UCSD-AML1 (cell line): ENCODE data around the gene AREL1.
A peak's percentile ranks its signal among the peaks of the same experiment; 100 is the strongest.

Source experiments
- DNase-seq: peaks from one replicate; lab custom pipeline; 2025; ENCODE audit not compliant: unreplicated experiment; lab: John Stamatoyannopoulos, UW

Gene AREL1

GRCh38 chr14:74702293-74702692, 10.6 kb downstream of the AREL1 start:
- DNase-seq = no peak

- DNase-seq = no peak
These were observed 14.4 kb downstream of the AREL1 start for GRCh38 chr14:74698465-74698864.

DNA sequence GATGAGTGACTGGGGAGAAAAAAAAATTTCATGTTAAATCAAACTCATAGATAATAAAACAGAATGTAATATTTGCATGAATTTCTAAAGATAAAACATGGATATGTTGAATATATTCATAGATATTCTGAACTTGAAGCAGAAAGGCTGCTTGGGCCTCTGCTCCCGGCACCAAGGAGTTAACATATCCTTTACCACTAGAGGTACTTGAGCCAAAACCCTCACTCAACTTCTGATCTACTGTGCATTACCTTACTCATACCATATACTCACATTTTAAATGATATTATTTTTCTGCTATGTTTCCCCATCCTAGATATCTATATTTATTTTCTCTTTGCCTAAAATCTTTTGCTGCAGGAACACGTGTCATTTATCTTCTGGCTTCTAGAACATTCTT, 14.9 kb downstream of the AREL1 start:
- DNase-seq = no peak

DNA sequence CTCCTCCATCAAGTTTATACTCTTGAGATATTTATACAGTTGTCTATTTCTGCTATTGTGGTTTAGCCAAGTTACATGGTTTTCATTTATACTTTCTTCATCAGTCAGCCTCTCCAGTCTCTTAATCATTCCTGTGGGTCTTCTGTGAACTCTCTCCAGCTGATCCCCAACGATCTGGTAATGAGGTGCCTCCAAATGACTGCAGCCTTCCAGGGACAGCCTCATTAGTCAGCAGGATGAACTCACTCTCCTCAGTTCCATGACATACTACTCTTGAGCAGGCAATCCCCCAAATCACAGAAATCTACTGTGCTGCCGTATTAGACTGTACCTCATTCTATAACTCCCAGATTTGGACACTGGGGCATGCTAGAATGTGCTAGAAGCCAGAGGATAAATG, 15.3 kb downstream of the AREL1 start:
- no peak for DNase-seq

GRCh38 chr14:74697011-74697410, 15.9 kb downstream of the AREL1 start:
- no peak for DNase-seq

- DNase-seq = no peak
These were observed 17.5 kb downstream of the AREL1 start for GRCh38 chr14:74695406-74695805.

GRCh38 chr14:74693191-74693590, 19.7 kb downstream of the AREL1 start:
- no peak for DNase-seq

DNA sequence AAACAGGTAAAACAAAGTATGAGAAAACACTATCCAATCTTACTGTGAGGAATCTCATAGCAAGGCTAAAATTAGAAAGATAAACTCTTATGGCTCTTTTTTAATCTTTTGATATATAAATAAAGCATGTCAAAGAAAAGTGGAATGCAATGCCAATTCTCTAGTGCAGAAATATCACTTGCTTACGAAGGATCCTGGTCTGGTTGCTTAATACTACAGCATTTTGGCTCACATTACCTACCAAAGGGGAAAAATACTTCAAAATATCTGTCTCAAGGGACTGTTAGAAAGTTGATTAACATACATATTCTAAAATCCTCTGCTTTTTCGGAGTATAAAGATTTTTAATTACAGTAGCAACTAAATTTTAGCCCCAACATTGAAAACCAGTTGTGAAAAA, 21.4 kb downstream of the AREL1 start:
- no peak for DNase-seq

DNA sequence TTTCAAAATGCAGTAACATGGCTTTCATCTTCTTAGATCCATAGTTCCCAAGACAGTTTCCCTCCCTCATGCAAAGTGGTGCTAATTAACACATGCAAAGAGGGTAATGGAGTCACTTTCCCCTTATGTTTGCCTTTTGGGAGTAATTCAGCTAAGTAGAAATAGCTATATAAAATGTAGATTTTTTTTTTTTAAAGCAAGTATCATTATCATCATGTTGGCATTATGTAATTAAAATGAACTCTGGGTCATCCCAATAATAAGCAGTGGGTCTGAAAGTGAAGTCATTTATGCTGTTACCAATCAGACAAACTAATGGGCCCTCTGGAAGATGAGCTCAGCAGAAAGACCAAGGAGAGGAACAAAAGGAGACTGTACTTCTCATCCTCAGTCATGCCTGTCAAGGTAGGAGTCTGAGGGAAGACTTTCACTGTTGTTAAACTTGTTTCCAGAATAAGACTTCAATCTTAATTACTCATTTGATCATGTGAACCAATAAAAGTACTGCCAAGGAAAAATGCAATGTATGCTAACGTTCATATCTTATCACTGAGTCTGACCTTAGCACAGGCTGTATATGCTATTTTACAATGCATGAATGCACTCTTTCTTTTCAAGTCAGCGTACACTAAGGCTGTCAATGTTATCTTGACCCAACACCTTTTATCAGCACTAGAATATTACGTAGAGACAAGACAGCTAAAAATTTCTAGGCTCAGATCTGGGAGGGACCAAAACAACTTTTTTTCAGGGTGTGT, 26.8 kb downstream of the AREL1 start:
- DNase-seq = no peak

DNA sequence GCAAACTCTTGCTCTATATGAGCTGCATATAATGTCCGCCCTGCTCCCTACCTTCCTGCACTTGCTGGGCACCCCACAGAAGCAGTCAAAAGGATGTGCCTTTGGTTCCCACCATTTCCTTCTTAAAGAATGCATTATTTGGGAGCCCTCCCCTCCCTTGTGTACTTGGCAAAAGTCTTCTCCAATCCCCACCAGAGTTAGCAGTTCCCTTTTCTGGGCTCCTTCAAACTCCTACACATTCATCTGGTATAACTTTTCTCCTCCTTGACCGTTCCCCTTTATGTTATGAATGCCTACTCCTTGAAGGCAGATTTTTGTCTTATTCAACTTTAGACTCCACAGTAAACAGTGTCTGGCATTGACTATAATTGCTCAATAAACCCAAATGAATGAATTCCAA, 27.8 kb downstream of the AREL1 start:
- DNase-seq = no peak

GRCh38 chr14:74684434-74684833, 28.4 kb downstream of the AREL1 start:
- peak; percentile 14 for DNase-seq

GRCh38 chr14:74683406-74683805, 29.5 kb downstream of the AREL1 start:
- DNase-seq = no peak

- DNase-seq = no peak
These were observed 30.5 kb downstream of the AREL1 start for GRCh38 chr14:74682169-74682952.

DNA sequence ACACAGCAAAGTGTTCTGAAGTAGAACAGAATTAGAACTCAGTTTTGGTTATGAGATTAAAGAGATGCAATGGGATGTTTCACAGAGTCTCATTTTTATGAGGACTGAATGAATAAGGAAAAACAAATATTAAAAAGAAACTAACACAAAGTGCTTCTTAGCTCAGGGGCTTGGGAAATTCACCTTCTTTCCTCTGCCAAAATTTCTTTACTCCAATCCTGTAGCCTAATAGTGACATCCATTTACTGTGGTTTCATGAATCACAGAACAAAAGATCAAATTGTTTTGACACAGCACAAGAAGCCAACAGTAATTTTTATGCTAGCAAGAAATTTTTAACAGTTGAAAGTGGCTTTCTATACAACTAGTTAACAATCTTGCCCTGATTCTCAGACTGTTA, 37.7 kb downstream of the AREL1 start:
- DNase-seq = no peak

DNA sequence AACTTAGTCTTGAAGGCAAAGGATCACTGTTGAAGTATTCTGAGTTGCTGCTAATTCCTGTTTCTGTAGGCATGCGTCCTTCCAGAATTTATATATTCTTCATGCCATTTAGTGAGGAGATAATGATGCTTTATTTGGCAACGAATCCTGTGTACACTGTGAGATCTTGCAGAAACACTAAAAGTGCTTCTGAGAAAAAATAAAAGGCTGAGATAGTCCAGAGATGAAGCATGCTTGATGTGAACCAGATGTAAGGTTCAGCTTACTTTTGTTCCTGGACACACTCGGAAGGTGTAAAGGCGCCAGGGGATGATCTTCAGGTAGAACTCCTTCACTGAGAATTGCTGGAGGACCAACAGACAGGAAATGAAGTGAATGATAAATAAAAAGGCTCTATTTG, 39.1 kb downstream of the AREL1 start:
- DNase-seq = no peak

- no peak for DNase-seq
These were observed 41.1 kb downstream of the AREL1 start for GRCh38 chr14:74671789-74672188.

GRCh38 chr14:74670726-74671411, 42.0 kb downstream of the AREL1 start:
- DNase-seq = no peak

- DNase-seq = no peak
These were observed 43.0 kb downstream of the AREL1 start for GRCh38 chr14:74669846-74670245.

- no peak for DNase-seq
These were observed 43.6 kb downstream of the AREL1 start for GRCh38 chr14:74669256-74669655.

GRCh38 chr14:74667758-74668157, 45.1 kb downstream of the AREL1 start:
- no peak for DNase-seq

DNA sequence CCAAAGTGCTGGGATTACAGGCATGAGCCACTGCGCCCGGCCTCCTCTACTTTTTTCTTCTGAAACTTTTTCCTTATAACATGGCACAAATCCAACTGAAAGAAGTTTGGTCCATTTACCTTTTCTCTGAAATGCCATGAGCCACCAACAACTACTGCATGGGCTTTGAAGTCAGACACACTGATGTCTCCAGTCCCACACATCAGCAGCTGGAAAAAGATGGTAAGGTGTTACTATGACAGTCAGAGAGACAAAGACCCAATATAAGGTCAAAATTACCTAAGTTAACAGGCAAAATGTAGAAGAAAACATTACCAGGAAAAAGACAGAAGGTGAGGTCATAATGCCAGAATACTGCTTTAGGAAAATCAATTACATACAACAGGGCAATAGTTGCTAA, 48.2 kb downstream of the AREL1 start:
- no peak for DNase-seq

- DNase-seq = no peak
These were observed 49.0 kb downstream of the AREL1 start for GRCh38 chr14:74663884-74664283.
